Left ventricle myocardium inferior (tissue), 1 donor: ENCODE results near the gene DDIT3. TPM values are rescaled to one million over a fixed set of nuclear protein-coding genes. Genes with fewer than 3 reads are reported as not detected.

Experiments
- DNase-seq: peaks from one replicate; pipeline ENCODE4 v3.0.0-alpha.2; 2020
- H3K27ac ChIP-seq: fragments of 200-600 bp; replicated peaks from 2 replicates; pipeline ENCODE4 v1.8.0; 2021
- H3K27me3 ChIP-seq: fragments of 200-600 bp; 2 replicates; pipeline ENCODE4 v1.8.0; 2021; ENCODE audit warnings: low read depth
- H3K36me3 ChIP-seq: fragments of 200-600 bp; 2 replicates; pipeline ENCODE4 v1.8.0; 2021
- H3K4me1 ChIP-seq: fragments of 200-600 bp; 2 replicates; pipeline ENCODE4 v1.8.0; 2021
- H3K4me3 ChIP-seq: fragments of 200-600 bp; 2 replicates; pipeline ENCODE4 v1.8.0; 2021; ENCODE audit warnings: mild to moderate bottlenecking, moderate library complexity
- H3K9me3 ChIP-seq: fragments of 200-600 bp; replicated peaks from 2 replicates; pipeline ENCODE4 v1.8.0; 2021
- intact Hi-C: fragments of 100-400 bp; cut with micrococcal nuclease; formaldehyde crosslinking; loops from one replicate; pipeline ENCODE4 v1.11.0; 2022
- total RNA-seq: library from RNA; stranded (reverse); fragmentation: NEBNext Ultra II Directional; extraction: Animal tissue kit (Norgen Biotek cat#: 25700); gene quantifications from one replicate; pipeline ENCODE4 v1.2.1, GENCODE V29; 2021
- TF ChIP-seq, protein P1 (sequence below): fragments of 200-600 bp; IDR thresholded peaks from 2 replicates; pipeline ENCODE4 v1.8.0; 2021; ENCODE audit warnings: antibody characterized with exemption, mild to moderate bottlenecking, borderline replicate concordance
- donor health status: DM: no; HTN: yes; CAD: no; lungs with severe emphysema.

DDIT3 gene
- total RNA-seq, 1 donor from 2014 or later: 20.4 TPM

DNA sequence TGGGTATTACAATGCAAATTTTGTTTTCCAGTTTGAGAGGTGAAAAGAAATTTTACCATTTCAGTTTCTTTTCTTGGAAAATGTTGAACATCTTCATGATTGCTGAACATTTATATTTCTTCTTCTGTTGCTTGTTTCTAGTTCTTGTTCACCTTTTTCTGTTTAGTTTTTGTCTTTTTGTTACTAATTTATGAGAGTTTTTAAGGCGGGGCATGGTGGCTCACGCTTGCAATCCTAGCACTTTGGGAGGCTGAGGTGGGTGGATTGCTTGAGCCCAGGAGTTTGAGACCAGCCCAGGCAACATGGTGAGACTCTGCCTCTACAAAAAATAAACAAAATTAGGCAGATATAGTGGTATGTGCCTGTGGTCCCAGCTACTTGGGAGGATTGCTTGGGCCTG, 40.2 kb upstream of the DDIT3 start:
- no peak overlapping the region for H3K27ac ChIP-seq
- peaks cover 44% of the 10 kb centered on the region for H3K27me3 ChIP-seq
- no peaks in the 10 kb centered on the region for H3K36me3 ChIP-seq
- TF ChIP-seq, protein P1, sequence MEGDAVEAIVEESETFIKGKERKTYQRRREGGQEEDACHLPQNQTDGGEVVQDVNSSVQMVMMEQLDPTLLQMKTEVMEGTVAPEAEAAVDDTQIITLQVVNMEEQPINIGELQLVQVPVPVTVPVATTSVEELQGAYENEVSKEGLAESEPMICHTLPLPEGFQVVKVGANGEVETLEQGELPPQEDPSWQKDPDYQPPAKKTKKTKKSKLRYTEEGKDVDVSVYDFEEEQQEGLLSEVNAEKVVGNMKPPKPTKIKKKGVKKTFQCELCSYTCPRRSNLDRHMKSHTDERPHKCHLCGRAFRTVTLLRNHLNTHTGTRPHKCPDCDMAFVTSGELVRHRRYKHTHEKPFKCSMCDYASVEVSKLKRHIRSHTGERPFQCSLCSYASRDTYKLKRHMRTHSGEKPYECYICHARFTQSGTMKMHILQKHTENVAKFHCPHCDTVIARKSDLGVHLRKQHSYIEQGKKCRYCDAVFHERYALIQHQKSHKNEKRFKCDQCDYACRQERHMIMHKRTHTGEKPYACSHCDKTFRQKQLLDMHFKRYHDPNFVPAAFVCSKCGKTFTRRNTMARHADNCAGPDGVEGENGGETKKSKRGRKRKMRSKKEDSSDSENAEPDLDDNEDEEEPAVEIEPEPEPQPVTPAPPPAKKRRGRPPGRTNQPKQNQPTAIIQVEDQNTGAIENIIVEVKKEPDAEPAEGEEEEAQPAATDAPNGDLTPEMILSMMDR: no peak
- intact Hi-C loops: no loop called here
- no peak overlapping the region for H3K4me3 ChIP-seq
- no peaks in the 10 kb centered on the region for H3K4me1 ChIP-seq
- no peaks in the 10 kb centered on the region for H3K9me3 ChIP-seq
- DNase-seq: no peak

GRCh38 chr12:57558864-57559263, 38.5 kb upstream of the DDIT3 start:
- H3K4me1 ChIP-seq: no peaks in the 10 kb centered on the region
- intact Hi-C loops: no loop called here
- no peak for DNase-seq
- no peak overlapping the region for H3K4me3 ChIP-seq
- no peak overlapping the region for H3K27ac ChIP-seq
- TF ChIP-seq, protein P1: no peak
- peaks cover 41% of the 10 kb centered on the region for H3K27me3 ChIP-seq
- no peaks in the 10 kb centered on the region for H3K36me3 ChIP-seq
- H3K9me3 ChIP-seq: no peaks in the 10 kb centered on the region

DNA sequence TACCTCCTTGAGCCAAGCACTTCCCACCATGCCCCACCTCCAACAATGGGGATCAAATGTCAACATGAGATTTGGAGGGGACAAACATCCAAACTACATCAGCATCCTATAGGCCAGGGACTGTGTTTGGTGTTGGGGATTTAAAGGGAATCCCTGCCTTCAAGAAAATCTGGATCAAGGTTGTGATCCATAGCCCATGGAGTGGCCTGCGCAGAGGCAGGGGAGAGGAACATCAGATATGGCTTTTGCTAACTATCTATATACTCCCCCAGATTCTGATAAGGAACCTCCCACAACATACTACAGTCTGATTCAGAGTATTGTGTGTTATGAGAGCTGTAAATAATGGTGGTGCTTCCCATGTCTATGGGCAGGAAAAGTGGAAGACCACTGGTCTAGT, 34.6 kb upstream of the DDIT3 start:
- H3K9me3 ChIP-seq: no peaks in the 10 kb centered on the region
- TF ChIP-seq, protein P1: no peak
- no peak overlapping the region for H3K27ac ChIP-seq
- H3K4me3 ChIP-seq: no peak overlapping the region
- intact Hi-C loops: no loop called here
- no peak for DNase-seq
- no peaks in the 10 kb centered on the region for H3K36me3 ChIP-seq
- H3K27me3 ChIP-seq: peaks cover 46% of the 10 kb centered on the region
- H3K4me1 ChIP-seq: peaks cover 5% of the 10 kb centered on the region

DNA sequence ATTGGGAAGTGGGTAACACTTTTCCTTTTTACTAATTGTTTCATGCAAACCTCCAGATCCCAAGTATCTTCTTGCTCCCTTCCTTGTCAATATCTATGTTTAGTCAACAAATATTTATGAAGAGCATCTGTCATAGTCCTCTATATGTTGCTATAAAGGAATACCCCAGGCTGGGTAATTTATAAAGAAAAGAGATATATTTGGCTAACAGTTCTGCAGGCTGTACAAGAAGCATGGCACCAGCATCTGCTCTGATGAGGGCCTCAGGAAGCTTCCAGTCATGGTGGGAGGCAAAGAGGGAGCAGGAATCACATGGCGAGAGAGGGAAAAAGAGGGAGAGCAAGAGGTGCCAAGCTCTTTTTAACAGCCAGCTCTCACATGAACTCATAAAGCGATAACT, 34.1 kb upstream of the DDIT3 start:
- H3K9me3 ChIP-seq: no peaks in the 10 kb centered on the region
- H3K4me3 ChIP-seq: no peak overlapping the region
- H3K4me1 ChIP-seq: peaks cover 9% of the 10 kb centered on the region
- no peaks in the 10 kb centered on the region for H3K36me3 ChIP-seq
- H3K27ac ChIP-seq: no peak overlapping the region
- H3K27me3 ChIP-seq: peaks cover 50% of the 10 kb centered on the region
- intact Hi-C loops: no loop called here
- TF ChIP-seq, protein P1: no peak
- no peak for DNase-seq

DNA sequence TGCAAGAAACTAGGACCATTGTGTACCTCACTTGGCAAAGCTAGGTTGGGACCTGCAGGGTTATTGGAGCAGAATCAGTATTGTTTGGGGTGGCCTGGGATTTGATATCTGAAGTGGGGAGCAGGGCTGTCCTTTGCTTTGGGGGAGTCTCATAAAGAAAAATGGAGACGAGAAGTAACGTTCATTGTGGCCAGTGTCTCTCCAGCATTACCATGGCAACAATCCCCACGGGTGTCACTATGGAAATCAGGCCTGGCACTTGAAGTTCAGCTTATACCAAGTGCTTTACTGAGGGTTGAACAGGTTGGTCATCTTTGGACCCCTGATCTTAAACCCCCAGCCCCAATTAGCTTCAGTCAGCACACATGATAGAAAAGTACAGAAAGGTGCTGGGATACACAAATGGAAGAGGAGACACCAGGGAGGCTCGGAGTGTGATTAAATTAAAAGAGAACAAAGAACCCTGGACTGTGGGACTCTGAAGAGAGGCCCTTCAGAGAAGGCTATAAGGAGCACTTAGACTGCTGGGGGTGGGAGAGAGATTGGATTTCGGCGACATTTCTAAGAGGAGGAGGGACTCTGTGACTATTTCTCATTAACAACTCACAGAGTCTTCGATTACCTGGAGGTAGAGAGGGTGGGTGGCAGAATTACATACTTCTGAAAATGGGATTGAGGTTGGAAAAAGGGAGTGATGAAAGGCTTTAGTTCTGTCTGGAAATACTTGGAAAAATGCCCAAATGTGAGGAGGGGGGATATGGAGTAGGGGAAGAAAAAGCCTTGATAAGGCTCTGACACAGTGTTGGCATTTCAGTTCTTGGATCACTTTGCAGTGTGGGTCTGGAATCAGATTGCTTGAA, 33.3 kb upstream of the DDIT3 start:
- H3K4me1 ChIP-seq: peaks cover 9% of the 10 kb centered on the region
- H3K36me3 ChIP-seq: no peaks in the 10 kb centered on the region
- peaks cover 59% of the 10 kb centered on the region for H3K27me3 ChIP-seq
- DNase-seq: no peak
- intact Hi-C loops: no loop called here
- no peaks in the 10 kb centered on the region for H3K9me3 ChIP-seq
- H3K4me3 ChIP-seq: no peak overlapping the region
- TF ChIP-seq, protein P1: no peak
- no peak overlapping the region for H3K27ac ChIP-seq
